ENCODE results near the gene FRMPD2.
"Not testable (repeated sequence)": the region's sequence is repeated elsewhere in the genome, so short reads cannot be mapped to it uniquely, and the experiment has no call there.

The FRMPD2 gene

DNA sequence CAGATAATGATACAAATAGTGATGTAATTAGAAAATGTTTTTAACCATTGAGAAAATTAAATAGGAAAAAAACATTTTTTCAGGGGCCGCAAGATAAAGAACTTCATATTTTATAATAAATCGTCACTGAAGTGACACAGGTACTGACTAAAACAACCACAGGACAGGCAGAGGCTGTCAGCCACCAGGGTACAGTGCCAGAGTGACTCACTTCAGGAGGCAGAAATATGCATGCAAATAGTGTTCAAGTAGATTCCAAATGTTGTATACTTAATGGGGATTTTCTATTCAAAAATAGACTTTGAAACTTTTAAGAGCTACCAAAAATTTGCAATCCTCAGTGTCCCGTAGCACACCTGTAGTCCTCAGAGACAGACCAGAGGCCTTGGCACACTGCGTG lies 68.6 kb downstream of the FRMPD2 start:
- no peak for DNase-seq (ENCODE audit: low spot score)

GRCh38 chr10:48199580-48200377 lies 74.7 kb downstream of the FRMPD2 start:
- no peak for DNase-seq (ENCODE audit: low spot score)

DNA sequence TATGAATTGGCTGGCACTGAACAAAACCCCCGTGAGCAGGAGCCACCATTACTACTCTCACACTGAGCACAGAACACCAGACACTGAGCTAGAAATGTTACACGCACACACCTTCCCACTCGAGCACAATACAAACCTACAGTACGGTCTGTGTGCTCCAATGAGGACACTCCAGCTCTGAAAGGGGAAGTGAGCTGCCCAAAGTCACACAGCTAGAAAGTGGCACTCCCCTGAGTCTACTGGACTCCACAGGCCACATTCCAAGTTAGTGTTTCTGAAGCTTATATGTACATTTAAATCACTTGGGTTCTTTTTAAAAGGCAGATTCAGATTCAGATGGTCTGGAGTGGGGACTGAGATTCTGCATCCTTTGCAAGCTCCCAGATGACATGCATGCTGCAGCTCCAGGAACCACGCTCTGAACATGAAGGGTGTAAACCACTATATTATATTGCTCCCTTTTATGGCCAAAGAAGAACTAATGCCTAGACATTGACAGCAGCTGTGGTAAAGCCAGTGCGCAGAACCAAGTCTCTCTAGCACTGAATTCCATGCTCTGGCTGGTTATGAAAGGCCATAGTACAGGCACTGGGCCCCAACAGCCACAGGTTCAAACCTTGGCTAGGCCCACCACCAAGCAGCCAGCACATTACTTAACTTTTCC lies 77.1 kb downstream of the FRMPD2 start:
- no peak for DNase-seq (ENCODE audit: low spot score)

GRCh38 chr10:48195803-48196202 lies 78.7 kb downstream of the FRMPD2 start:
- no peak for DNase-seq (ENCODE audit: low spot score)

GRCh38 chr10:48194830-48195229 lies 79.7 kb downstream of the FRMPD2 start:
- no peak for DNase-seq (ENCODE audit: low spot score)

DNA sequence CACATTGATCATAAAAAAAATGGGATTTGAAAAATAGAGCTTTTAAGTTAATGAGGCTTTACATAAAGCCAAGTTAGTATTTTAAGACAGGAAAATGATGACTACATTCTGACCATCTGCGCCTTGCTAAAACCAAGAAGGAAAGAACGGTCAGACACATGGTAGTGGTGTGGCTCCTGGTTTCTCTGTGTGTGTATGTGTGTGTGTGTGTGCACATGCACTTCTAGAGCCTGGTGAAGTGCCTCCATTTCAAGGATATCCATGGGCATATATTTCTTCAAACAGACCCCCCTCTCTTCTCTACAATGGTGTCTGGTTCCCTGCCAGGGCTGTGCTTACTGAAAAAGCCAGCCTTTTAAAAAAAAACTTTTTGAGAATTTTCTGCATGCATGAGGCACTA lies 80.9 kb downstream of the FRMPD2 start:
- no peak for DNase-seq (ENCODE audit: low spot score)

DNA sequence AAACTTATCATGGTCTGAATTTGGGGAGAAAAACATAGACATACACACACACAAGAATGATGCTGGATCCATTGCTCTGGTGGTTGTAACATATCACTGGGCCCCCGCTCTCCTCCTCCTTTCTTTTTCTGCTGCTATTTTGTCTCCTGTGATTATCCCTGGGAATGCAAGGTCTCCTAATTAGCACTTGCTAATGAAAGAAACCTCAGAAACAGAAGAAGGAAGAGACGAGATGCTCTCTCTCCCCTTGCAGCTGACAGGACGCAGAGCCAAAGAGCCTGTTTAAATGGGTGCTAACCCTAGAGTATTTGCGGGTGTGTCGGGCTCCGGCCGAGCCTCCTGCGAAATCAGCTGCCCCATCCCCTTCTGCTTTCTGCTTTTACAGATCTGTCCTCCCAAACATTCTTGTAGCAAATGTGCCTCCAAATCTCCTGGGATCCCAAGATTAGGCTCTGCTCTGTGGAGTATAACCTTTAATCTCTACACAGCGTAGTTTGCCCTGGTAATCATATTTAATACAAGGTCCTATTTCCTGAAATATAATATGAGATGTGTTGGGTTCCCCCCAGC lies 81.5 kb downstream of the FRMPD2 start:
- DNase-seq (ENCODE audit: low spot score) = no peak

- DNase-seq (ENCODE audit: low spot score) = peak; percentile 37
Observed at GRCh38 chr10:48187713-48188485, 86.6 kb downstream of the FRMPD2 start.

GRCh38 chr10:48187126-48187525 lies 87.4 kb downstream of the FRMPD2 start:
- DNase-seq (ENCODE audit: low spot score) = no peak

GRCh38 chr10:48186264-48186804 lies 88.2 kb downstream of the FRMPD2 start:
- not testable (repeated sequence) for DNase-seq (ENCODE audit: low spot score)

DNA sequence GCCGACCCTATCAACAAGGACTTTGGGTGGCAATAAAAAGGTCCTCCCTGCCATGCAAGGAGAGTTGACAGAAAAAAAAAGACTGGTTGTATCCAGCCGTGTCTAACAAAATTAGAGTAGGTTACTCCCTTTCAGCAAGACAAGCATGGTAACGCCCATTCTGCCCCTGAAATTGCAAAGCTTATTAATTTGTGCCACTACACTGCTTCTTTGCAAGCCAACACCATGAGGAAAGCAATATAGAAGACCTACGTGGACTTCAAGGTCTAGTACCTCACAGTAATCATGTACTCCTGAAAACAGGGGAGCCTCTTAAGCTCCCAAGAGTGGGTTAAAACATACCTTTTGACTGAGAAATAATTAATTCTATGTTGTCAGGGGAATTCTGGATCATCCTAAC lies 90.3 kb downstream of the FRMPD2 start:
- DNase-seq (ENCODE audit: low spot score) = no peak

DNA sequence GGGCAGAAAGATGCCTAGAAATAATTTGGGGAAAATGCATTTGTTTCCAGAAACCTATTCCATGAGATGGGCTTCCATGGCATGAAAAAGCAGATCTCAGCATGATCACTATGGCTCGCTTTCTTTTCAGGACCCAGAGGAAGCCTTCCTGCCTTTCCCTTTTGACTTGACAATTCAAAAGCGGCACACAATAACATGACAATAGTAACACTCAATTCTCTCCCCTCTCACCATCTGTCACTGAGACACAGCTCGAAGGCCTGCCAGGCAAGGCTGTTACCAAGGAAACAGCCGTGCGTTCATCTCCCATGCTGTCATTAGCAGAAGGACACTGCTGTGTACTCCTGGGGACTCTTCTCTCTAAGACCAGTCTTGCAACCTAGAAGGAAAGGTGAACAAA lies 101.8 kb downstream of the FRMPD2 start:
- DNase-seq (ENCODE audit: low spot score) = peak; percentile 71

DNA sequence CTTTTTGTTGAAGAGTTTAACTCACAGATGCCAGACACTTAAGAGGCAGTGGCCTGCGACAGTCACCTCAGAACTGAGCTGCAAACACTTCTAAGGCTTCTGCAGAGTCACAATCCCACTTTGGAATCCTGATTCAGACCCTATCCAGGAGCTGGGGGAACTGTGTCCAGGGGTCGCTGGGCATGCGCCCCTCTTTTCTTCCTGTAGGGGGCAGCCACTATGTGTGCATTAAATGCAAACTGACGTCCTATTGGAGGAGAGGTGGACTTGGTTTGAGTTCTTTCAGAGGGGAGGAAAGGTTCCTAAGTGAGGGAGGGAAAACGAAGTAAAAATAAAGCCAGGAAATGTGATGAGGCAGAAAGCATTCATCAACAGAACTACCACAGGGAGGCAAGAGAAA lies 113.8 kb downstream of the FRMPD2 start:
- not testable (repeated sequence) for DNase-seq (ENCODE audit: low spot score)

DNA sequence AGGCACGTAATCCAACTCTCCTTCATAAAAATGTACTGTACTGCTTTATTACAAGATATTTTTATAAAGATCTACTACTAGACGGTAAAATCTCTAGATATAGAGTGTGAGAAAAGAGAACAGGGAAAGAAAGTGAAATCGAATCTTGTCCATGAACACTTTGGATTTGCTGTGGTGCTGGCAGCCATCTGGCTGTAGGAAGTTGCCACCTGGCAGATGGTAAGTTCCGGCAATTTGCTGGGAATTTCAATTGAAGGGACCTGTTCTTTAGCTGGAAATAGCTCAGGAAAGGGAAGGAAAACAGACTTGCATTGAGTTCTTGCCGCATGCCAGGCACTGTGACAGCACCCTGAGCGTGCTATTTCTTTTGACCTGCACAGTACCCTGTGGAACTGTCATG lies 114.3 kb downstream of the FRMPD2 start:
- peak; percentile 82 for DNase-seq (ENCODE audit: low spot score)

- not testable (repeated sequence) for DNase-seq (ENCODE audit: low spot score)
Observed at GRCh38 chr10:48154211-48155140, 120.0 kb downstream of the FRMPD2 start.

GRCh38 chr10:48147643-48148042 lies 126.9 kb downstream of the FRMPD2 start:
- DNase-seq (ENCODE audit: low spot score) = not testable (repeated sequence)

- not testable (repeated sequence) for DNase-seq (ENCODE audit: low spot score)
Observed at GRCh38 chr10:48143721-48144642, 130.5 kb downstream of the FRMPD2 start.

GRCh38 chr10:48140949-48141348 lies 133.5 kb downstream of the FRMPD2 start:
- not testable (repeated sequence) for DNase-seq (ENCODE audit: low spot score)

- not testable (repeated sequence) for DNase-seq (ENCODE audit: low spot score)
Observed at GRCh38 chr10:48139953-48140850, 134.3 kb downstream of the FRMPD2 start.

All from cerebellar cortex (tissue), 1 donor.